ENCODE measurements around the gene MTX2.

DNA sequence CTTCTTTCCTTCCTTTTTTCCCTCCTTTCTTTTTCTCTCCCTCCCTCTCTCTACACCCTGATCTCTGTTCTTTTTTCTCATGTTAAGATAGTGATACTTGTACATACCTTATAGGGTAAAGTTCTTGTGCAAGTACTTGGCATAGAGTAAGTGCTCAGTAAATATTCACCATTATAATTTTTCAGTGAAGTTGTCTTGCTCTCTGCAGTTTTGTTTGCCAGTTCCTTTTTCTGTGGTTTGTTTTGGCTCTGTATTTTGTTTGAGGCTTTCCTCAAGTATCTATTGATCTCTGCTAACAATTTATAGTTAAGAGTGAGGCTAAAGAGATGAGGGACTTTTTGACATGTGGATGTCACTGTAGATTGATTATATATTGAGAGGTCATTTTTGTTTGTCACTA, 48.0 kb downstream of the MTX2 start:
- TF ChIP-seq, protein P1, sequence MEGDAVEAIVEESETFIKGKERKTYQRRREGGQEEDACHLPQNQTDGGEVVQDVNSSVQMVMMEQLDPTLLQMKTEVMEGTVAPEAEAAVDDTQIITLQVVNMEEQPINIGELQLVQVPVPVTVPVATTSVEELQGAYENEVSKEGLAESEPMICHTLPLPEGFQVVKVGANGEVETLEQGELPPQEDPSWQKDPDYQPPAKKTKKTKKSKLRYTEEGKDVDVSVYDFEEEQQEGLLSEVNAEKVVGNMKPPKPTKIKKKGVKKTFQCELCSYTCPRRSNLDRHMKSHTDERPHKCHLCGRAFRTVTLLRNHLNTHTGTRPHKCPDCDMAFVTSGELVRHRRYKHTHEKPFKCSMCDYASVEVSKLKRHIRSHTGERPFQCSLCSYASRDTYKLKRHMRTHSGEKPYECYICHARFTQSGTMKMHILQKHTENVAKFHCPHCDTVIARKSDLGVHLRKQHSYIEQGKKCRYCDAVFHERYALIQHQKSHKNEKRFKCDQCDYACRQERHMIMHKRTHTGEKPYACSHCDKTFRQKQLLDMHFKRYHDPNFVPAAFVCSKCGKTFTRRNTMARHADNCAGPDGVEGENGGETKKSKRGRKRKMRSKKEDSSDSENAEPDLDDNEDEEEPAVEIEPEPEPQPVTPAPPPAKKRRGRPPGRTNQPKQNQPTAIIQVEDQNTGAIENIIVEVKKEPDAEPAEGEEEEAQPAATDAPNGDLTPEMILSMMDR (IDR thresholded peaks at IDR 0.05; ENCODE audit: low read depth, low read length) = no peak
- no peak for TF ChIP-seq POLR2A (IDR thresholded peaks at IDR 0.05; ENCODE audit: extremely low read depth, insufficient read length)
- TF ChIP-seq, protein P2, sequence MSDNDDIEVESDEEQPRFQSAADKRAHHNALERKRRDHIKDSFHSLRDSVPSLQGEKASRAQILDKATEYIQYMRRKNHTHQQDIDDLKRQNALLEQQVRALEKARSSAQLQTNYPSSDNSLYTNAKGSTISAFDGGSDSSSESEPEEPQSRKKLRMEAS (IDR thresholded peaks at IDR 0.05; ENCODE audit: low read depth, low read length) = no peak
